Liver (tissue), 9 donors: ENCODE measurements around the gene ZNF541. TPM values are rescaled to one million over a fixed set of nuclear protein-coding genes. Genes with fewer than 3 reads are reported as not detected.

Source experiments
- DNase-seq: peaks from one replicate; pipeline ENCODE4 v3.0.0-alpha.2; 2017; ENCODE audit warnings: low spot score
- H3K27ac ChIP-seq, 2 donors: one replicate each; pipeline ENCODE4 v1.7.0; 2013; ENCODE audit warnings: inconsistent platforms in 2 of 2, low read length in 2 of 2, control low read depth in 1 of 2, low read depth in 1 of 2, mild to moderate bottlenecking in 1 of 2
- H3K27me3 ChIP-seq, 4 donors: one replicate each; pipeline versions ENCODE4 v1.6.1 to v1.7.0; 2013; ENCODE audit warnings: low read length in 3 of 4, inconsistent platforms in 1 of 4, mild to moderate bottlenecking in 1 of 4, moderate library complexity in 1 of 4; ENCODE audit not compliant: control insufficient read depth in 4 of 4, insufficient read depth in 4 of 4
- H3K36me3 ChIP-seq, 4 donors: one replicate each; pipeline versions ENCODE4 v1.6.1 to v1.7.0; 2013; ENCODE audit warnings: low read length in 3 of 4, mild to moderate bottlenecking in 3 of 4, low read depth in 1 of 4, moderate library complexity in 1 of 4; ENCODE audit not compliant: control insufficient read depth in 4 of 4, insufficient read depth in 3 of 4
- H3K4me1 ChIP-seq, 4 donors: one replicate each; pipeline versions ENCODE4 v1.6.1 to v1.7.0; 2013; ENCODE audit warnings: low read length in 3 of 4, mild to moderate bottlenecking in 3 of 4, moderate library complexity in 1 of 4; ENCODE audit not compliant: control insufficient read depth in 4 of 4, insufficient read depth in 4 of 4
- H3K4me3 ChIP-seq, 3 donors: one replicate each; pipeline versions ENCODE4 v1.6.1 to v1.7.0; 2013; ENCODE audit warnings: low read length in 3 of 3, control low read depth in 1 of 3, low read depth in 1 of 3, mild to moderate bottlenecking in 1 of 3
- H3K9ac ChIP-seq, 2 donors: one replicate each; pipeline ENCODE4 v1.7.0; 2013; ENCODE audit warnings: low read length in 2 of 2, mild to moderate bottlenecking in 2 of 2, moderate library complexity in 2 of 2, control low read depth in 1 of 2, low read depth in 1 of 2
- H3K9me3 ChIP-seq, 4 donors: one replicate each; pipeline versions ENCODE4 v1.6.1 to v1.7.0; 2013; ENCODE audit warnings: low read length in 3 of 4; ENCODE audit not compliant: control insufficient read depth in 4 of 4
- ATF3 ChIP-seq: IDR thresholded peaks from 2 replicates; pipeline ENCODE4 v1.6.1; 2016; ENCODE audit warnings: antibody characterized with exemption
- CTCF ChIP-seq: fragments of 150-350 bp; IDR thresholded peaks from 2 replicates; pipeline ENCODE4 v1.5.1; 2017; ENCODE audit warnings: improper control_type of control experiment, low read depth, low read length; ENCODE audit not compliant: missing input control
- EGR1 ChIP-seq, 2 donors: IDR thresholded peaks; 2 replicates each; pipeline ENCODE4 v1.6.1; 2016 to 2018; ENCODE audit warnings: antibody characterized with exemption in 2 of 2, low read depth in 2 of 2
- FOXA2 ChIP-seq: IDR thresholded peaks from 2 replicates; pipeline ENCODE4 v1.6.1; 2016; ENCODE audit warnings: antibody characterized with exemption
- GABPA ChIP-seq, 2 donors: IDR thresholded peaks in 1 of 2; conservative IDR thresholded peaks in 1 of 2; 2 replicates each; pipeline ENCODE4 v1.6.1; 2016; ENCODE audit warnings: antibody characterized with exemption in 2 of 2, mild to moderate bottlenecking in 1 of 2, moderate library complexity in 1 of 2
- HNF4A ChIP-seq, 2 donors: conservative IDR thresholded peaks; 2 replicates each; pipeline ENCODE4 v1.6.1; 2016; ENCODE audit warnings: antibody characterized with exemption in 2 of 2, mild to moderate bottlenecking in 2 of 2
- HNF4G ChIP-seq: IDR thresholded peaks from 2 replicates; pipeline ENCODE4 v1.6.1; 2016; ENCODE audit warnings: antibody characterized with exemption
- JUND ChIP-seq, 2 donors: IDR thresholded peaks; 2 replicates each; pipeline ENCODE4 v1.6.1; 2016; ENCODE audit warnings: antibody characterized with exemption in 2 of 2
- MAX ChIP-seq: IDR thresholded peaks from 2 replicates; pipeline ENCODE4 v1.6.1; 2016; ENCODE audit warnings: antibody characterized with exemption
- NR2F2 ChIP-seq: IDR thresholded peaks from 2 replicates; pipeline ENCODE4 v1.6.1; 2016; ENCODE audit warnings: antibody characterized with exemption
- RAD21 ChIP-seq, 2 donors: IDR thresholded peaks; 2 replicates each; pipeline ENCODE4 v1.6.1; 2016; ENCODE audit warnings: antibody characterized with exemption in 2 of 2, mild to moderate bottlenecking in 2 of 2
- REST ChIP-seq: IDR thresholded peaks from 2 replicates; pipeline ENCODE4 v1.6.1; 2016; ENCODE audit warnings: antibody characterized with exemption, mild to moderate bottlenecking
- RXRA ChIP-seq, 2 donors: IDR thresholded peaks; 2 replicates each; pipeline ENCODE4 v1.6.1; 2017 to 2018; ENCODE audit warnings: antibody characterized with exemption in 2 of 2, mild to moderate bottlenecking in 1 of 2
- SP1 ChIP-seq: IDR thresholded peaks from 2 replicates; pipeline ENCODE4 v1.6.1; 2018; ENCODE audit warnings: antibody characterized with exemption, mild to moderate bottlenecking
- TAF1 ChIP-seq: conservative IDR thresholded peaks from 2 replicates; pipeline ENCODE4 v1.6.1; 2016; ENCODE audit warnings: antibody characterized with exemption, mild to moderate bottlenecking
- YY1 ChIP-seq: IDR thresholded peaks from 2 replicates; pipeline ENCODE4 v1.6.1; 2016; ENCODE audit warnings: antibody characterized with exemption, mild to moderate bottlenecking
- ZBTB33 ChIP-seq: IDR thresholded peaks from 2 replicates; pipeline ENCODE4 v1.6.1; 2016; ENCODE audit warnings: antibody characterized with exemption
- WGBS: extraction: QIAGEN DNeasy Blood & Tissue Kit; methylation state at CpG from one replicate; pipeline ENCODE4 v1.1.7; 2013; 5-methylcytosine and 5-hydroxymethylcytosine counted together
- polyA plus RNA-seq, 2 donors: library from polyadenylated mRNA; stranded (reverse) in 1 of 2; unstranded in 1 of 2; fragments of 200-250 nt in 1 of 2; fragments of >200 nt in 1 of 2; fragmentation: Nextera tagmentation in 1 of 2; extraction: Ambion mirVana in 1 of 2; gene quantifications; one replicate each; pipeline versions ENCODE4 v1.2.1 to v1.2.3, GENCODE V29; 2013 to 2015
- total RNA-seq, 2 donors: library from RNA; depleted of rRNA; stranded (reverse); fragments of >200 nt; gene quantifications; one replicate each; pipeline ENCODE4 v1.2.3, GENCODE V29; 2014
- donor health status: healthy.
- donor health status: healthy.
- donor health status: healthy.
- donor health status: healthy.
- donor health status: healthy.

Gene ZNF541
- total and polyA plus RNA-seq, 4 donors: 0.05 to 0.09 (median 0.08) TPM; not detected in 1

- no peak for DNase-seq
- TF ChIP-seq NR2F2 (no peak), HNF4A (conservative IDR thresholded peaks at IDR 0.05) (no peak), TAF1 (no peak), ZBTB33 (no peak), FOXA2 (no peak), RAD21 (IDR thresholded peaks at IDR 0.05) (no peak), ATF3 (no peak), EGR1 (IDR thresholded peaks at IDR 0.05; ENCODE audit: low read depth in 2 of 2) (no peak), CTCF (no peak), RXRA (IDR thresholded peaks at IDR 0.05) (no peak), HNF4G (no peak), GABPA (IDR thresholded peaks at IDR 0.05 in 1 of 2, conservative IDR thresholded peaks at IDR 0.05 in 1 of 2) (no peak), JUND (IDR thresholded peaks at IDR 0.05) (no peak), MAX (no peak), REST (no peak), SP1 (no peak), YY1 (no peak)
- H3K27me3 ChIP-seq: no peaks in the 10 kb centered on the region
- no peaks in the 10 kb centered on the region for H3K36me3 ChIP-seq
- WGBS: 89% methylated on average over 7 of the region's 7 CpGs
- peaks cover 0 to 4% (median 0%) of the 10 kb centered on the region in 4 donors for H3K4me1 ChIP-seq
- H3K9me3 ChIP-seq: no peaks in the 10 kb centered on the region
- no peak overlapping the region for H3K9ac ChIP-seq
- H3K27ac ChIP-seq: no peak overlapping the region
- no peak overlapping the region for H3K4me3 ChIP-seq
Observed at GRCh38 chr19:47561440-47562057, 11.4 kb downstream of the ZNF541 start.
